ENCODE results near the gene ANO3. TPM values are rescaled to one million over a fixed set of nuclear protein-coding genes. Genes with fewer than 3 reads are reported as not detected.

The ANO3 gene
- total and polyA plus RNA-seq, 2 experiments from 2014 or later = not detected

GRCh38 chr11:26537341-26537740 is 205.4 kb downstream of the ANO3 start (continued):
- TF ChIP-seq REST (IDR thresholded peaks at IDR 0.05; ENCODE audit: unreplicated experiment) = no peak

GRCh38 chr11:26539517-26539916 is 207.6 kb downstream of the ANO3 start:
- Histone ChIP-seq H3F3A (replicated peaks; ENCODE audit: low read depth) (no peaks in the 10 kb centered on the region), H3K36me3 (ENCODE audit: insufficient read depth) (no peaks in the 10 kb centered on the region), H3K4me3 (no peak overlapping the region), H4K20me1 (replicated peaks; ENCODE audit: insufficient read depth) (no peaks in the 10 kb centered on the region), H3K9me2 (ENCODE audit: insufficient read depth) (no peaks in the 10 kb centered on the region), H3K4me2 (no peak overlapping the region), H3K27ac (ENCODE audit: low read depth) (no peak overlapping the region), H3K4me1 (ENCODE audit: insufficient read depth) (no peaks in the 10 kb centered on the region), H2AFZ (no peak overlapping the region), H3K27me3 (ENCODE audit: insufficient read depth) (no peaks in the 10 kb centered on the region), H3K79me2 (replicated peaks; ENCODE audit: insufficient read depth) (no peaks in the 10 kb centered on the region)
- DNase-seq (ENCODE audit: low spot score) (no peak), ATAC-seq (no peak)
- no peaks in the 10 kb centered on the region for H3K36me3 Mint-ChIP-seq (ENCODE audit: low read depth)
- H3K27ac Mint-ChIP-seq = no peak overlapping the region
- peaks cover 4% of the 10 kb centered on the region for H3K27me3 Mint-ChIP-seq (ENCODE audit: insufficient read depth, low read depth, poor library complexity)
- H3K4me1 Mint-ChIP-seq = no peaks in the 10 kb centered on the region
- no peak overlapping the region for H3K4me3 Mint-ChIP-seq
- H3K9me3 Mint-ChIP-seq = peaks cover 3% of the 10 kb centered on the region; the same call in 1 of the 3 replicates
- TF ChIP-seq CREB1 (CRISPR knock-in tag; IDR thresholded peaks at IDR 0.05; ENCODE audit: low read depth) (no peak), ZNF331 (CRISPR knock-in tag; IDR thresholded peaks at IDR 0.05; ENCODE audit: low read depth) (no peak), ETS1 (IDR thresholded peaks at IDR 0.05) (no peak), NANOG (IDR thresholded peaks at IDR 0.05; ENCODE audit: borderline replicate concordance) (no peak), STAT1 (IDR thresholded peaks at IDR 0.05; ENCODE audit: unreplicated experiment) (no peak), EZH2 (IDR thresholded peaks at IDR 0.05; ENCODE audit: low read depth, unreplicated experiment) (no peak), REST (IDR thresholded peaks at IDR 0.05; ENCODE audit: unreplicated experiment) (no peak), POLR2AphosphoS5 (IDR thresholded peaks at IDR 0.05; ENCODE audit: low read depth) (no peak), ZNF114 (CRISPR knock-in tag; IDR thresholded peaks at IDR 0.05) (no peak), CTCF (conservative IDR thresholded peaks at IDR 0.05; ENCODE audit: low read depth in 2 of 2) (no peak), JUNB (IDR thresholded peaks at IDR 0.05; ENCODE audit: unreplicated experiment) (no peak)

All from GM23338 (cell line).